Sigmoid colon (tissue), 7 donors: ENCODE data around the gene KCNQ4. TPM values are rescaled to one million over a fixed set of nuclear protein-coding genes. Genes with fewer than 3 reads are reported as not detected.

Experiments
- DNase-seq: peaks from one replicate; pipeline ENCODE4 v3.0.0-alpha.2; 2019
- H3K27ac ChIP-seq, 4 donors: fragments of 200-600 bp; sonication (generic); one replicate each; pipeline ENCODE4 v1.5.1; 2016 to 2019; ENCODE audit warnings: mild to moderate bottlenecking in 1 of 4
- H3K27me3 ChIP-seq, 3 donors: fragments of 200-600 bp; sonication (generic); one replicate each; pipeline ENCODE4 v1.5.1; 2019; ENCODE audit warnings: mild to moderate bottlenecking in 1 of 3
- H3K36me3 ChIP-seq, 4 donors: fragments of 200-600 bp; sonication (generic); one replicate each; pipeline ENCODE4 v1.5.1; 2016 to 2019
- H3K4me1 ChIP-seq, 4 donors: fragments of 200-600 bp; sonication (generic); one replicate each; pipeline ENCODE4 v1.5.1; 2017 to 2019
- H3K4me3 ChIP-seq, 4 donors: fragments of 200-600 bp; sonication (generic); one replicate each; pipeline ENCODE4 v1.5.1; 2017 to 2019; ENCODE audit warnings: mild to moderate bottlenecking in 2 of 4, moderate library complexity in 1 of 4
- H3K9me3 ChIP-seq, 4 donors: fragments of 200-600 bp in 3 of 4; sonication (generic) in 3 of 4; one replicate each; pipeline versions ENCODE4 v1.5.1 to v1.6.1; 2013 to 2019
- EP300 ChIP-seq, 4 donors: sonication (generic); formaldehyde crosslinking; IDR thresholded peaks; one replicate each; pipeline ENCODE4 v1.6.1; 2017; ENCODE audit warnings: antibody characterized with exemption in 4 of 4
- POLR2A ChIP-seq, 2 donors: fragments of 450-650 bp; IDR thresholded peaks; one replicate each; pipeline ENCODE4 v1.6.1; 2016; ENCODE audit warnings: antibody characterized with exemption in 2 of 2, mild to moderate bottlenecking in 2 of 2, moderate library complexity in 2 of 2
- POLR2AphosphoS5 ChIP-seq, 4 donors: sonication (generic); formaldehyde crosslinking; IDR thresholded peaks; one replicate each; pipeline ENCODE4 v1.6.1; 2017; ENCODE audit warnings: antibody characterized with exemption in 4 of 4
- WGBS, 2 donors: extraction: QIAGEN DNeasy Blood & Tissue Kit; methylation state at CpG; one replicate each; pipeline ENCODE4 v1.1.7; 2013; 5-methylcytosine and 5-hydroxymethylcytosine counted together
- intact Hi-C: fragments of 100-400 bp; cut with DNase I; formaldehyde crosslinking; loops from one replicate; pipeline ENCODE4 v1.15.1; 2023
- polyA plus RNA-seq, 3 donors: library from polyadenylated mRNA; stranded (reverse); fragments of 200-250 nt; gene quantifications; one replicate each; pipeline ENCODE4 v1.2.3, GENCODE V29; 2013
- total RNA-seq, 4 donors: library from RNA; depleted of rRNA; stranded (reverse); fragments of >200 nt; gene quantifications; one replicate each; pipeline ENCODE4 v1.1.0, GENCODE V29; 2016
- TF ChIP-seq, protein P1 (sequence below), 4 experiments: fragments of 450-650 bp in 3 of 4; fragments of 200-600 bp in 1 of 4; IDR thresholded peaks; one replicate each; pipeline ENCODE4 v1.5.1; 2016 to 2019; ENCODE audit warnings: antibody characterized with exemption in 4 of 4, mild to moderate bottlenecking in 3 of 4, moderate library complexity in 2 of 4
- donor health status: healthy with polysubstance abuse.
- donor health status: Bipolar disorder and iron deficiency.
- donor health status: healthy.

Gene KCNQ4
- total and polyA plus RNA-seq, 7 donors = 0.60 to 10.8 (median 6.3) TPM; not detected in 1

DNA sequence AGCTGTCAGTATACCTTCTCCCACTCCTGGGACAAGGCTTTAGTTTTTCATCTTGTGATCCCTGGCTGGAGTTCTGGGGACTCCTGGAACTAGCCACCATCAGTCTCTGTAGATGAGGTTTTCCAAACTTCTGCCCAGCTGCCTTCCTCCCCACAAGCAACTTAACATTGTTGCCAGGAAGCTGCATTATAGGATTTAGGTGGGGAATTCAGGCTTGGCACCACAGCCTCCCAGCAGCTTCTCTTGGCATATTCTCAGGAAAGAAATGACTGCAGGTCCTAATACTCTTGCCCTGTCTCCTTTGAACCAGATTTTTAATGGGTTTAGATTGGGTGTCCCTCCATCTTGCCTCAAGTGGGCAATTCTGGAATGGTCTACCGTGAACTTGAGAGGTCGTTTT lies 18.6 kb upstream of the KCNQ4 start:
- H3K36me3 ChIP-seq = peaks cover 13 to 91% (median 51%) of the 10 kb centered on the region in 4 donors
- 89 to 91% methylated on average over 2 of the region's 2 CpGs for WGBS, 2 donors
- H3K4me1 ChIP-seq = peaks cover 0 to 18% (median 9%) of the 10 kb centered on the region in 4 donors
- TF ChIP-seq EP300 (IDR thresholded peaks at IDR 0.05) (no peak), POLR2AphosphoS5 (IDR thresholded peaks at IDR 0.05) (no peak), POLR2A (IDR thresholded peaks at IDR 0.05) (no peak)
- TF ChIP-seq, protein P1, sequence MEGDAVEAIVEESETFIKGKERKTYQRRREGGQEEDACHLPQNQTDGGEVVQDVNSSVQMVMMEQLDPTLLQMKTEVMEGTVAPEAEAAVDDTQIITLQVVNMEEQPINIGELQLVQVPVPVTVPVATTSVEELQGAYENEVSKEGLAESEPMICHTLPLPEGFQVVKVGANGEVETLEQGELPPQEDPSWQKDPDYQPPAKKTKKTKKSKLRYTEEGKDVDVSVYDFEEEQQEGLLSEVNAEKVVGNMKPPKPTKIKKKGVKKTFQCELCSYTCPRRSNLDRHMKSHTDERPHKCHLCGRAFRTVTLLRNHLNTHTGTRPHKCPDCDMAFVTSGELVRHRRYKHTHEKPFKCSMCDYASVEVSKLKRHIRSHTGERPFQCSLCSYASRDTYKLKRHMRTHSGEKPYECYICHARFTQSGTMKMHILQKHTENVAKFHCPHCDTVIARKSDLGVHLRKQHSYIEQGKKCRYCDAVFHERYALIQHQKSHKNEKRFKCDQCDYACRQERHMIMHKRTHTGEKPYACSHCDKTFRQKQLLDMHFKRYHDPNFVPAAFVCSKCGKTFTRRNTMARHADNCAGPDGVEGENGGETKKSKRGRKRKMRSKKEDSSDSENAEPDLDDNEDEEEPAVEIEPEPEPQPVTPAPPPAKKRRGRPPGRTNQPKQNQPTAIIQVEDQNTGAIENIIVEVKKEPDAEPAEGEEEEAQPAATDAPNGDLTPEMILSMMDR (IDR thresholded peaks at IDR 0.05) = no peak
- H3K9me3 ChIP-seq = no peaks in the 10 kb centered on the region
- H3K27me3 ChIP-seq = no peaks in the 10 kb centered on the region
- H3K27ac ChIP-seq = no peak overlapping the region
- H3K4me3 ChIP-seq = no peak overlapping the region
- DNase-seq = no peak
- intact Hi-C loops = no loop called here

DNA sequence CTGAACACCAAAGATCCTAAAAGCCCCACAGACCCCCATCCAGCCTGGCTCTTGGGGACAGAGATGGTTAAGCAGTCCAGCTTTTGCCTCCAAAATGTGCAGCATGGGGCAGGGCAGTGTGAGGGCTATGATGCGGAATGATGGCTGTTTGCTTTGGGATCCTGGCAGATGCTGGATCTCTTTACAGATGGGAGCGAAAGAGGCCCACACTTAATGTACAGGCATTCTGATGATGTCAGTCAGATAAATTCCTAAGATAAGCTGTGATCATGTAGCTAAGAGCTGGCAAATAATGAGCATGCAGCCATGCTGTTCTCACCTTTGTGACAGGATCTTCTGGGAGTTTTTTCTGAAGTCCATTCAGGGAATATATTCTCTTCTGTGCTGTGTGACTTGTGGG lies 17.6 kb upstream of the KCNQ4 start:
- no peak for TF ChIP-seq POLR2AphosphoS5 (IDR thresholded peaks at IDR 0.05)
- TF ChIP-seq, protein P1 (IDR thresholded peaks at IDR 0.05) = no peak
- TF ChIP-seq POLR2A (IDR thresholded peaks at IDR 0.05) = no peak
- no peak for TF ChIP-seq EP300 (IDR thresholded peaks at IDR 0.05)
- Histone ChIP-seq H3K27ac (no peak overlapping the region), H3K4me1 (peaks cover 0 to 17% (median 9%) of the 10 kb centered on the region in 4 donors), H3K36me3 (peaks cover 20 to 90% (median 53%) of the 10 kb centered on the region in 4 donors), H3K9me3 (no peaks in the 10 kb centered on the region), H3K27me3 (no peaks in the 10 kb centered on the region), H3K4me3 (no peak overlapping the region)
- WGBS, 2 donors = 96 to 99% methylated on average over 2 of the region's 2 CpGs
- no peak for DNase-seq
- intact Hi-C loops = no loop called here

DNA sequence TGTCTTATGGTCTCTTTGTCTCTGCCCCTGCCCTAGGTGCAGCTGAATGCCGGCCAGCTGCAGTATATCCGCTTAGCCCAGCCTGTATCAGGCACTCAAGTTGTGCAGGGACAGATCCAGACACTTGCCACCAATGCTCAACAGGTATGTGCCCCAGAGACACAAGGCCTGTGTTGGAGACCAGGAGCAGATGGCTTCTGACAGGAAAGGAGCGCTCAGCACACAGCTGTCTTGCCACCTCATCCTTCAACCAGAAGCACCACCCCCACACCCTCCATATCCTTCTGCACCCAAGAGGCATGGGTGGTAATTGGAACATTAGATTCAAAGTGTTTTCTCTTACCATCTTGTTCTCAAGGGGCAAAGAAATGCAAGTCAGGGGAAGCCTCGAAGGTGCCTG lies 17.0 kb upstream of the KCNQ4 start:
- WGBS, 2 donors = 94 to 97% methylated on average over 4 of the region's 4 CpGs
- Histone ChIP-seq H3K9me3 (no peaks in the 10 kb centered on the region), H3K4me1 (peaks cover 0 to 11% (median 7%) of the 10 kb centered on the region in 4 donors), H3K4me3 (no peak overlapping the region), H3K36me3 (peaks cover 20 to 90% (median 57%) of the 10 kb centered on the region in 4 donors), H3K27me3 (no peaks in the 10 kb centered on the region), H3K27ac (no peak overlapping the region)
- no peak for TF ChIP-seq POLR2AphosphoS5 (IDR thresholded peaks at IDR 0.05)
- no peak for TF ChIP-seq EP300 (IDR thresholded peaks at IDR 0.05)
- TF ChIP-seq, protein P1 (IDR thresholded peaks at IDR 0.05) = no peak
- no peak for TF ChIP-seq POLR2A (IDR thresholded peaks at IDR 0.05)
- intact Hi-C loops = no loop called here
- no peak for DNase-seq

DNA sequence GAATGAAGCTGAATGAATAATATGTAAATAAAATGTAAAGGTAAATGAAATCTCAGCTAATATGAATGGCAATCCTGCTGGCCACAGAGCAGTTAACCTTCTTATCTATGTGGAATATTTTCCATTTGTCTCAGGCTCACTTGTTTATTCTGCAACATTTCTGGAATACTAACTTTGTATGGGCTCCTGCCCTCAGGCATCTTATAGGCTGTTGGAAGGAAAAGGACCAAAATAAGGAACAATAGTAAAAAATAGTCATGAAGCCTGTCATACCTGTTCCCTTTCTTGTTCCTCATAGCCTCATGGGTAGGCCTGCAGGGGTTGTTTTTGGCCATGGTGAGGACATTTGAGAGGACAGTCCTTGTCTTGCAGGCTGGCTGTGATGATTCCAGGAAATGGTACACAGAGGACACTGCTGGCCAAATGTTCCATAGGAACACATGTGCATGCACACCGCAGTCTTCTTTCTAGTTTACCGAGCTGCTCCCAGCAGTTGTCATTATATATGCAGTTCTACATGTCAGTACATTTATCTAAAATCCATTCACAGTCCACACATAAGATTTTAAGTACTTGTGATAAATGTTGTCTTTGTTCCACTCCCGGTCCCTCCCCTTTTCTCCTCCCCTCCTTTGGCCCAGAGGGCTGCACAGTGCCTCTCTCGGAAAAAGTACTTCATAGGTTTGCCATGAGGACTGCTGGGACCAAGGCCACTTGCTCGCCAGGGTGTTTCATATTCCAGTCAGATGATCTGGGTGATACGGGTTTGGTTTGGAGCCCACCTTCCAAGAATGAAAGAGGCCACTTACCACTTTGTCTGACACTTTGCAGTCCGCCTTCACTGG lies 15.2 kb upstream of the KCNQ4 start:
- H3K4me3 ChIP-seq = no peak overlapping the region
- H3K9me3 ChIP-seq = no peaks in the 10 kb centered on the region
- H3K27me3 ChIP-seq = no peaks in the 10 kb centered on the region
- WGBS, 2 donors = 92 to 93% methylated on average over 7 of the region's 7 CpGs
- no peak for DNase-seq
- peak overlapping the region in 2 of 4 donors; percentile 1 to 41 for H3K27ac ChIP-seq
- H3K4me1 ChIP-seq = peaks cover 0 to 9% (median 8%) of the 10 kb centered on the region in 4 donors
- intact Hi-C loops = no loop called here
- peaks cover 20 to 86% (median 60%) of the 10 kb centered on the region in 4 donors for H3K36me3 ChIP-seq
- TF ChIP-seq POLR2A (IDR thresholded peaks at IDR 0.05) (no peak), POLR2AphosphoS5 (IDR thresholded peaks at IDR 0.05) (no peak), EP300 (IDR thresholded peaks at IDR 0.05) (no peak)
- TF ChIP-seq, protein P1 (IDR thresholded peaks at IDR 0.05) = no peak
